ENCODE results near the gene PNMA6E.

- no peak for TF ChIP-seq POLR2AphosphoS5 (IDR thresholded peaks at IDR 0.05)
- TF ChIP-seq CTCF (IDR thresholded peaks at IDR 0.05; ENCODE audit: poor library complexity, severe bottlenecking): no peak
- no peak for TF ChIP-seq EP300 (conservative IDR thresholded peaks at IDR 0.05; ENCODE audit: poor library complexity, severe bottlenecking)
- no peak for TF ChIP-seq MXI1 (conservative IDR thresholded peaks at IDR 0.05; ENCODE audit: poor library complexity, severe bottlenecking)
- no peak for TF ChIP-seq RAD21 (conservative IDR thresholded peaks at IDR 0.05)
- no peak for TF ChIP-seq EZH2 (IDR thresholded peaks at IDR 0.05; ENCODE audit: borderline replicate concordance, insufficient read depth, low read length, poor library complexity, severe bottlenecking)
- TF ChIP-seq REST (IDR thresholded peaks at IDR 0.05; ENCODE audit: borderline replicate concordance): no peak
Measured at GRCh38 chrX:153374426-153374825, 26.7 kb downstream of the PNMA6E start.
